Sigmoid colon (tissue), 7 donors: ENCODE data around the gene AQP6. TPM values are rescaled to one million over a fixed set of nuclear protein-coding genes. Genes with fewer than 3 reads are reported as not detected.

ENCODE experiments used
- DNase-seq: peaks from one replicate; pipeline ENCODE4 v3.0.0-alpha.2; 2019
- H3K27ac ChIP-seq, 4 donors: fragments of 200-600 bp; sonication (generic); one replicate each; pipeline ENCODE4 v1.5.1; 2016 to 2019; ENCODE audit warnings: mild to moderate bottlenecking in 1 of 4
- H3K27me3 ChIP-seq, 3 donors: fragments of 200-600 bp; sonication (generic); one replicate each; pipeline ENCODE4 v1.5.1; 2019; ENCODE audit warnings: mild to moderate bottlenecking in 1 of 3
- H3K36me3 ChIP-seq, 4 donors: fragments of 200-600 bp; sonication (generic); one replicate each; pipeline ENCODE4 v1.5.1; 2016 to 2019
- H3K4me1 ChIP-seq, 4 donors: fragments of 200-600 bp; sonication (generic); one replicate each; pipeline ENCODE4 v1.5.1; 2017 to 2019
- H3K4me3 ChIP-seq, 4 donors: fragments of 200-600 bp; sonication (generic); one replicate each; pipeline ENCODE4 v1.5.1; 2017 to 2019; ENCODE audit warnings: mild to moderate bottlenecking in 2 of 4, moderate library complexity in 1 of 4
- H3K9me3 ChIP-seq, 4 donors: fragments of 200-600 bp in 3 of 4; sonication (generic) in 3 of 4; one replicate each; pipeline versions ENCODE4 v1.5.1 to v1.6.1; 2013 to 2019
- CTCF ChIP-seq, 4 experiments: fragments of 450-650 bp in 3 of 4; fragments of 200-600 bp in 1 of 4; IDR thresholded peaks; one replicate each; pipeline ENCODE4 v1.5.1; 2016 to 2019; ENCODE audit warnings: antibody characterized with exemption in 4 of 4, mild to moderate bottlenecking in 3 of 4, moderate library complexity in 2 of 4
- EP300 ChIP-seq, 4 donors: sonication (generic); formaldehyde crosslinking; IDR thresholded peaks; one replicate each; pipeline ENCODE4 v1.6.1; 2017; ENCODE audit warnings: antibody characterized with exemption in 4 of 4
- POLR2A ChIP-seq, 2 donors: fragments of 450-650 bp; IDR thresholded peaks; one replicate each; pipeline ENCODE4 v1.6.1; 2016; ENCODE audit warnings: antibody characterized with exemption in 2 of 2, mild to moderate bottlenecking in 2 of 2, moderate library complexity in 2 of 2
- POLR2AphosphoS5 ChIP-seq, 4 donors: sonication (generic); formaldehyde crosslinking; IDR thresholded peaks; one replicate each; pipeline ENCODE4 v1.6.1; 2017; ENCODE audit warnings: antibody characterized with exemption in 4 of 4
- WGBS, 2 donors: extraction: QIAGEN DNeasy Blood & Tissue Kit; methylation state at CpG; one replicate each; pipeline ENCODE4 v1.1.7; 2013; 5-methylcytosine and 5-hydroxymethylcytosine counted together
- intact Hi-C: fragments of 100-400 bp; cut with DNase I; formaldehyde crosslinking; loops from one replicate; pipeline ENCODE4 v1.15.1; 2023
- polyA plus RNA-seq, 3 donors: library from polyadenylated mRNA; stranded (reverse); fragments of 200-250 nt; gene quantifications; one replicate each; pipeline ENCODE4 v1.2.3, GENCODE V29; 2013
- total RNA-seq, 4 donors: library from RNA; depleted of rRNA; stranded (reverse); fragments of >200 nt; gene quantifications; one replicate each; pipeline ENCODE4 v1.1.0, GENCODE V29; 2016
- donor health status: healthy with polysubstance abuse.
- donor health status: Bipolar disorder and iron deficiency.
- donor health status: healthy.

The AQP6 gene
- total and polyA plus RNA-seq, 7 donors: 0.12 to 0.83 (median 0.49) TPM; not detected in 2

- Histone ChIP-seq H3K4me3 (no peak overlapping the region), H3K27ac (no peak overlapping the region), H3K9me3 (no peaks in the 10 kb centered on the region), H3K36me3 (no peaks in the 10 kb centered on the region), H3K4me1 (no peaks in the 10 kb centered on the region), H3K27me3 (no peaks in the 10 kb centered on the region)
- no peak for DNase-seq
- intact Hi-C loops: no loop called here
- WGBS, 2 donors: 86 to 88% methylated on average over 8 of the region's 8 CpGs
- no peak for TF ChIP-seq EP300 (IDR thresholded peaks at IDR 0.05)
- TF ChIP-seq POLR2A (IDR thresholded peaks at IDR 0.05): no peak
- no peak for TF ChIP-seq POLR2AphosphoS5 (IDR thresholded peaks at IDR 0.05)
- TF ChIP-seq CTCF (IDR thresholded peaks at IDR 0.05): no peak
Observed at GRCh38 chr12:49932533-49933130, 40.1 kb upstream of the AQP6 start.

GRCh38 chr12:49933796-49934195 is 39.0 kb upstream of the AQP6 start:
- Histone ChIP-seq H3K27me3 (no peaks in the 10 kb centered on the region), H3K4me1 (no peaks in the 10 kb centered on the region), H3K36me3 (no peaks in the 10 kb centered on the region), H3K9me3 (no peaks in the 10 kb centered on the region), H3K27ac (no peak overlapping the region), H3K4me3 (no peak overlapping the region)
- DNase-seq: no peak
- 87 to 89% methylated on average over 5 of the region's 5 CpGs for WGBS, 2 donors
- intact Hi-C loops: no loop called here
- TF ChIP-seq POLR2A (IDR thresholded peaks at IDR 0.05): no peak
- TF ChIP-seq POLR2AphosphoS5 (IDR thresholded peaks at IDR 0.05): no peak

GRCh38 chr12:49934505-49934904 is 38.2 kb upstream of the AQP6 start:
- intact Hi-C loops: no loop called here
- no peaks in the 10 kb centered on the region for H3K4me1 ChIP-seq
- no peak overlapping the region for H3K4me3 ChIP-seq
- no peak overlapping the region for H3K27ac ChIP-seq
- H3K36me3 ChIP-seq: no peaks in the 10 kb centered on the region
- WGBS, 2 donors: 91 to 92% methylated on average over 3 of the region's 3 CpGs
- no peaks in the 10 kb centered on the region for H3K9me3 ChIP-seq
- no peaks in the 10 kb centered on the region for H3K27me3 ChIP-seq
- TF ChIP-seq EP300 (IDR thresholded peaks at IDR 0.05) (no peak), CTCF (IDR thresholded peaks at IDR 0.05) (no peak), POLR2AphosphoS5 (IDR thresholded peaks at IDR 0.05) (no peak), POLR2A (IDR thresholded peaks at IDR 0.05) (no peak)
- no peak for DNase-seq

GRCh38 chr12:49936925-49937324 is 35.8 kb upstream of the AQP6 start:
- H3K9me3 ChIP-seq: no peaks in the 10 kb centered on the region
- 82 to 94% methylated on average over 3 of the region's 3 CpGs for WGBS, 2 donors
- no peak overlapping the region for H3K27ac ChIP-seq
- DNase-seq: no peak
- no peak overlapping the region for H3K4me3 ChIP-seq
- H3K27me3 ChIP-seq: no peaks in the 10 kb centered on the region
- intact Hi-C loops: no loop called here
- no peaks in the 10 kb centered on the region for H3K36me3 ChIP-seq
- no peak for TF ChIP-seq EP300 (IDR thresholded peaks at IDR 0.05)
- TF ChIP-seq POLR2AphosphoS5 (IDR thresholded peaks at IDR 0.05): no peak
- TF ChIP-seq CTCF (IDR thresholded peaks at IDR 0.05): no peak
- TF ChIP-seq POLR2A (IDR thresholded peaks at IDR 0.05): no peak
- H3K4me1 ChIP-seq: no peaks in the 10 kb centered on the region

GRCh38 chr12:49937639-49938300 is 35.0 kb upstream of the AQP6 start:
- H3K4me3 ChIP-seq: no peak overlapping the region
- WGBS, 2 donors: 83% methylated on average over 8 of the region's 8 CpGs
- no peaks in the 10 kb centered on the region for H3K27me3 ChIP-seq
- no peak for TF ChIP-seq EP300 (IDR thresholded peaks at IDR 0.05)
- no peak for TF ChIP-seq CTCF (IDR thresholded peaks at IDR 0.05)
- no peak for TF ChIP-seq POLR2A (IDR thresholded peaks at IDR 0.05)
- no peak for TF ChIP-seq POLR2AphosphoS5 (IDR thresholded peaks at IDR 0.05)
- H3K27ac ChIP-seq: no peak overlapping the region
- H3K4me1 ChIP-seq: no peaks in the 10 kb centered on the region
- intact Hi-C loops: no loop called here
- no peaks in the 10 kb centered on the region for H3K9me3 ChIP-seq
- no peak for DNase-seq
- H3K36me3 ChIP-seq: no peaks in the 10 kb centered on the region
